Liver (tissue), 10 donors: ENCODE measurements around the gene HAO1. TPM values are rescaled to one million over a fixed set of nuclear protein-coding genes. Genes with fewer than 3 reads are reported as not detected.
"Not testable (repeated sequence)": the region's sequence is repeated elsewhere in the genome, so short reads cannot be mapped to it uniquely, and the experiment has no call there.

Source experiments
- DNase-seq: peaks from one replicate; pipeline ENCODE4 v3.0.0-alpha.2; 2017; ENCODE audit warnings: low spot score
- H3K27ac ChIP-seq, 2 donors: one replicate each; pipeline ENCODE4 v1.7.0; 2013; ENCODE audit warnings: inconsistent platforms in 2 of 2, low read length in 2 of 2, control low read depth in 1 of 2, low read depth in 1 of 2, mild to moderate bottlenecking in 1 of 2
- H3K27me3 ChIP-seq, 4 donors: one replicate each; pipeline versions ENCODE4 v1.6.1 to v1.7.0; 2013; ENCODE audit warnings: low read length in 3 of 4, inconsistent platforms in 1 of 4, mild to moderate bottlenecking in 1 of 4, moderate library complexity in 1 of 4; ENCODE audit not compliant: control insufficient read depth in 4 of 4, insufficient read depth in 4 of 4
- H3K36me3 ChIP-seq, 4 donors: one replicate each; pipeline versions ENCODE4 v1.6.1 to v1.7.0; 2013; ENCODE audit warnings: low read length in 3 of 4, mild to moderate bottlenecking in 3 of 4, low read depth in 1 of 4, moderate library complexity in 1 of 4; ENCODE audit not compliant: control insufficient read depth in 4 of 4, insufficient read depth in 3 of 4
- H3K4me1 ChIP-seq, 4 donors: one replicate each; pipeline versions ENCODE4 v1.6.1 to v1.7.0; 2013; ENCODE audit warnings: low read length in 3 of 4, mild to moderate bottlenecking in 3 of 4, moderate library complexity in 1 of 4; ENCODE audit not compliant: control insufficient read depth in 4 of 4, insufficient read depth in 4 of 4
- H3K4me3 ChIP-seq, 3 donors: one replicate each; pipeline versions ENCODE4 v1.6.1 to v1.7.0; 2013; ENCODE audit warnings: low read length in 3 of 3, control low read depth in 1 of 3, low read depth in 1 of 3, mild to moderate bottlenecking in 1 of 3
- H3K9ac ChIP-seq, 2 donors: one replicate each; pipeline ENCODE4 v1.7.0; 2013; ENCODE audit warnings: low read length in 2 of 2, mild to moderate bottlenecking in 2 of 2, moderate library complexity in 2 of 2, control low read depth in 1 of 2, low read depth in 1 of 2
- H3K9me3 ChIP-seq, 4 donors: one replicate each; pipeline versions ENCODE4 v1.6.1 to v1.7.0; 2013; ENCODE audit warnings: low read length in 3 of 4; ENCODE audit not compliant: control insufficient read depth in 4 of 4
- FOXA2 ChIP-seq: IDR thresholded peaks from 2 replicates; pipeline ENCODE4 v1.6.1; 2016; ENCODE audit warnings: antibody characterized with exemption
- MAX ChIP-seq: IDR thresholded peaks from 2 replicates; pipeline ENCODE4 v1.6.1; 2016; ENCODE audit warnings: antibody characterized with exemption
- RXRA ChIP-seq, 2 donors: IDR thresholded peaks; 2 replicates each; pipeline ENCODE4 v1.6.1; 2017 to 2018; ENCODE audit warnings: antibody characterized with exemption in 2 of 2, mild to moderate bottlenecking in 1 of 2
- SP1 ChIP-seq: IDR thresholded peaks from 2 replicates; pipeline ENCODE4 v1.6.1; 2018; ENCODE audit warnings: antibody characterized with exemption, mild to moderate bottlenecking
- WGBS: extraction: QIAGEN DNeasy Blood & Tissue Kit; methylation state at CpG from one replicate; pipeline ENCODE4 v1.1.7; 2013; 5-methylcytosine and 5-hydroxymethylcytosine counted together
- polyA plus RNA-seq, 2 donors: library from polyadenylated mRNA; stranded (reverse) in 1 of 2; unstranded in 1 of 2; fragments of 200-250 nt in 1 of 2; fragments of >200 nt in 1 of 2; fragmentation: Nextera tagmentation in 1 of 2; extraction: Ambion mirVana in 1 of 2; gene quantifications; one replicate each; pipeline versions ENCODE4 v1.2.1 to v1.2.3, GENCODE V29; 2013 to 2015
- small RNA-seq: library from RNA; depleted of rRNA; stranded (forward); fragments of <200 nt; gene quantifications from one replicate; pipeline ENCODE3, GENCODE V24; 2014
- total RNA-seq, 2 donors: library from RNA; depleted of rRNA; stranded (reverse); fragments of >200 nt; gene quantifications; one replicate each; pipeline ENCODE4 v1.2.3, GENCODE V29; 2014
- donor health status: healthy.
- donor health status: healthy.
- donor health status: healthy.
- donor health status: healthy.
- donor health status: healthy.

Gene HAO1
- total and polyA plus RNA-seq, 4 donors = 17.8 to 164 (median 161) TPM

- peak; percentile 32 for TF ChIP-seq MAX
These were observed 98.8 kb downstream of the HAO1 start (continued) for GRCh38 chr20:7841291-7841970.

GRCh38 chr20:7836076-7836475, 104.2 kb downstream of the HAO1 start:
- Histone ChIP-seq H3K36me3 (no peaks in the 10 kb centered on the region), H3K4me1 (no peaks in the 10 kb centered on the region), H3K9ac (no peak overlapping the region), H3K27me3 (no peaks in the 10 kb centered on the region), H3K9me3 (no peaks in the 10 kb centered on the region), H3K4me3 (no peak overlapping the region), H3K27ac (no peak overlapping the region)
- TF ChIP-seq RXRA (IDR thresholded peaks at IDR 0.05) (no peak), FOXA2 (no peak), SP1 (no peak)
- DNase-seq = no peak

GRCh38 chr20:7834441-7834840, 105.8 kb downstream of the HAO1 start:
- H3K27me3 ChIP-seq, H3K27ac ChIP-seq, DNase-seq, H3K36me3 ChIP-seq, H3K4me3 ChIP-seq, H3K9me3 ChIP-seq, H3K4me1 ChIP-seq, H3K9ac ChIP-seq: not testable (repeated sequence)
- WGBS = 86% methylated on average over 7 of the region's 7 CpGs

Small RNAs within 50 kb of the gene (small RNA-seq; reads per million reads assigned to genes)
- not detected for gene AL021879.1

Other genes with a start within 250 kb of the HAO1 start
- gene TMX4, start 79.3 kb upstream of the HAO1 start, total RNA-seq = 10 to 100 TPM; 16.8 to 17.3 TPM
- 10 to 100 TPM; 12.6 to 15.0 TPM for gene TMX4, start 79.3 kb upstream of the HAO1 start, polyA plus RNA-seq
- 10 to 100 TPM in 1 of 2 donors, 1 to 10 TPM in 1; 5.0 to 13.5 TPM for gene PLCB1, start 191.8 kb upstream of the HAO1 start, total RNA-seq
- gene PLCB1, start 191.8 kb upstream of the HAO1 start, polyA plus RNA-seq = 1 to 10 TPM; 3.7 to 6.8 TPM